Activated naive CD8-positive, alpha-beta T cell treated with anti-CD3 and anti-CD28 coated beads, Interleukin-2, amount 50 U/mL, for 24 hours (primary cell): ENCODE measurements around the gene STARD6.
"Not testable (repeated sequence)": the region's sequence is repeated elsewhere in the genome, so short reads cannot be mapped to it uniquely, and the experiment has no call there.

ENCODE experiments used
- ATAC-seq: fragments of 150-1000 bp; cut with Tn5 transposase; one replicate; pipeline ENCODE4 v1.10.0; 2021
- DNase-seq: peaks from one replicate; pipeline ENCODE4 v3.0.0; 2021
- H3K27ac Mint-ChIP-seq: one replicate; pipeline ENCODE4 v1.8.0; 2021; ENCODE audit warnings: mild to moderate bottlenecking, mixed read lengths
- H3K27me3 Mint-ChIP-seq: one replicate; pipeline ENCODE4 v1.8.0; 2021; ENCODE audit warnings: mixed read lengths
- H3K36me3 Mint-ChIP-seq: one replicate; pipeline ENCODE4 v1.8.0; 2021; ENCODE audit warnings: low read depth, mixed read lengths
- H3K4me1 Mint-ChIP-seq: one replicate; pipeline ENCODE4 v1.8.0; 2021; ENCODE audit warnings: mixed read lengths
- H3K4me3 Mint-ChIP-seq: one replicate; pipeline ENCODE4 v1.8.0; 2021; ENCODE audit warnings: mild to moderate bottlenecking, moderate library complexity, mixed read lengths
- H3K9me3 Mint-ChIP-seq: one replicate; pipeline ENCODE4 v1.8.0; 2021; ENCODE audit warnings: mixed read lengths

STARD6 gene

GRCh38 chr18:54316071-54316820, 41.4 kb downstream of the STARD6 start:
- Mint-ChIP-seq H3K27me3 (peaks cover 4% of the 10 kb centered on the region), H3K36me3 (no peaks in the 10 kb centered on the region), H3K4me1 (no peaks in the 10 kb centered on the region), H3K27ac (no peak overlapping the region), H3K9me3 (no peaks in the 10 kb centered on the region), H3K4me3 (no peak overlapping the region)
- DNase-seq (no peak), ATAC-seq (no peak)

- H3K27me3 Mint-ChIP-seq, DNase-seq, H3K4me3 Mint-ChIP-seq, H3K36me3 Mint-ChIP-seq, H3K27ac Mint-ChIP-seq, H3K4me1 Mint-ChIP-seq, H3K9me3 Mint-ChIP-seq, ATAC-seq: not testable (repeated sequence)
Measured at GRCh38 chr18:54309564-54309963, 48.1 kb downstream of the STARD6 start.

GRCh38 chr18:54303408-54303807, 54.2 kb downstream of the STARD6 start:
- Mint-ChIP-seq H3K27me3 (peaks cover 7% of the 10 kb centered on the region), H3K9me3 (peaks cover 6% of the 10 kb centered on the region)
- no peak for ATAC-seq

GRCh38 chr18:54298991-54299390, 58.7 kb downstream of the STARD6 start:
- not testable (repeated sequence) for H3K36me3 Mint-ChIP-seq, H3K27me3 Mint-ChIP-seq, ATAC-seq, H3K9me3 Mint-ChIP-seq, H3K4me1 Mint-ChIP-seq, H3K4me3 Mint-ChIP-seq, H3K27ac Mint-ChIP-seq, DNase-seq

More at GRCh38 chr18:54303408-54303807, 54.2 kb downstream of the STARD6 start:
- Mint-ChIP-seq H3K4me3 (no peak overlapping the region), H3K27ac (no peak overlapping the region), H3K36me3 (no peaks in the 10 kb centered on the region), H3K4me1 (no peaks in the 10 kb centered on the region)
- no peak for DNase-seq

GRCh38 chr18:54296062-54296461, 61.6 kb downstream of the STARD6 start:
- no peak overlapping the region for H3K27ac Mint-ChIP-seq
- DNase-seq (no peak), ATAC-seq (no peak)
- no peaks in the 10 kb centered on the region for H3K4me1 Mint-ChIP-seq
- no peak overlapping the region for H3K4me3 Mint-ChIP-seq
- no peaks in the 10 kb centered on the region for H3K27me3 Mint-ChIP-seq
- H3K9me3 Mint-ChIP-seq = peaks cover 6% of the 10 kb centered on the region
- H3K36me3 Mint-ChIP-seq = peaks cover 16% of the 10 kb centered on the region

- no peak overlapping the region for H3K4me3 Mint-ChIP-seq
- no peak overlapping the region for H3K27ac Mint-ChIP-seq
- peaks cover under 1% of the 10 kb centered on the region for H3K9me3 Mint-ChIP-seq
- peaks cover 30% of the 10 kb centered on the region for H3K36me3 Mint-ChIP-seq
- no peaks in the 10 kb centered on the region for H3K27me3 Mint-ChIP-seq
- no peak for ATAC-seq
- no peak for DNase-seq
- no peaks in the 10 kb centered on the region for H3K4me1 Mint-ChIP-seq
Measured at GRCh38 chr18:54294274-54294673, 63.4 kb downstream of the STARD6 start.

- no peaks in the 10 kb centered on the region for H3K9me3 Mint-ChIP-seq
- peak; percentile 61 for DNase-seq
- peaks cover 20% of the 10 kb centered on the region for H3K4me1 Mint-ChIP-seq
- H3K4me3 Mint-ChIP-seq = no peak overlapping the region
- no peaks in the 10 kb centered on the region for H3K27me3 Mint-ChIP-seq
- peaks cover 47% of the 10 kb centered on the region for H3K36me3 Mint-ChIP-seq
- H3K27ac Mint-ChIP-seq = peak overlapping the region; percentile 47
- peak; percentile 100 for ATAC-seq
Measured at GRCh38 chr18:54284981-54285785, 72.5 kb downstream of the STARD6 start.

GRCh38 chr18:54284535-54284934, 73.1 kb downstream of the STARD6 start:
- H3K27me3 Mint-ChIP-seq = no peaks in the 10 kb centered on the region
- ATAC-seq = peak; percentile 33

GRCh38 chr18:54280220-54280569, 77.5 kb downstream of the STARD6 start:
- Mint-ChIP-seq H3K27me3 (no peaks in the 10 kb centered on the region), H3K4me1 (peaks cover 22% of the 10 kb centered on the region), H3K4me3 (no peak overlapping the region), H3K36me3 (peaks cover 34% of the 10 kb centered on the region), H3K27ac (peak overlapping the region; percentile 61), H3K9me3 (no peaks in the 10 kb centered on the region)
- DNase-seq (no peak), ATAC-seq (no peak)

More at GRCh38 chr18:54284535-54284934, 73.1 kb downstream of the STARD6 start:
- no peaks in the 10 kb centered on the region for H3K9me3 Mint-ChIP-seq
- H3K27ac Mint-ChIP-seq = peak overlapping the region; percentile 47
- no peak for DNase-seq
- H3K4me3 Mint-ChIP-seq = no peak overlapping the region
- peaks cover 23% of the 10 kb centered on the region for H3K4me1 Mint-ChIP-seq
- H3K36me3 Mint-ChIP-seq = peaks cover 45% of the 10 kb centered on the region

GRCh38 chr18:54279477-54280219, 78.0 kb downstream of the STARD6 start:
- DNase-seq = no peak
- Mint-ChIP-seq H3K4me3 (no peak overlapping the region), H3K27ac (peak overlapping the region; percentile 61), H3K27me3 (no peaks in the 10 kb centered on the region), H3K4me1 (peaks cover 16% of the 10 kb centered on the region), H3K9me3 (no peaks in the 10 kb centered on the region), H3K36me3 (peaks cover 32% of the 10 kb centered on the region)
- ATAC-seq = no peak

GRCh38 chr18:54278615-54279014, 79.0 kb downstream of the STARD6 start:
- Mint-ChIP-seq H3K36me3 (peaks cover 25% of the 10 kb centered on the region), H3K27ac (no peak overlapping the region), H3K27me3 (no peaks in the 10 kb centered on the region), H3K9me3 (no peaks in the 10 kb centered on the region), H3K4me1 (peaks cover 8% of the 10 kb centered on the region), H3K4me3 (no peak overlapping the region)
- DNase-seq (no peak), ATAC-seq (no peak)

- H3K27ac Mint-ChIP-seq = no peak overlapping the region
Measured at GRCh38 chr18:54277899-54278298, 79.8 kb downstream of the STARD6 start.

More at GRCh38 chr18:54277899-54278298, 79.8 kb downstream of the STARD6 start:
- no peaks in the 10 kb centered on the region for H3K9me3 Mint-ChIP-seq
- DNase-seq = no peak
- no peaks in the 10 kb centered on the region for H3K27me3 Mint-ChIP-seq
- no peak for ATAC-seq
- H3K4me1 Mint-ChIP-seq = peaks cover 8% of the 10 kb centered on the region
- H3K4me3 Mint-ChIP-seq = no peak overlapping the region
- peaks cover 25% of the 10 kb centered on the region for H3K36me3 Mint-ChIP-seq
